ENCODE results near the gene ZNF581. TPM values are rescaled to one million over a fixed set of nuclear protein-coding genes. Genes with fewer than 3 reads are reported as not detected.

Gene ZNF581
- total RNA-seq, 1 experiment from 2014 or later: 65.1 TPM

DNA sequence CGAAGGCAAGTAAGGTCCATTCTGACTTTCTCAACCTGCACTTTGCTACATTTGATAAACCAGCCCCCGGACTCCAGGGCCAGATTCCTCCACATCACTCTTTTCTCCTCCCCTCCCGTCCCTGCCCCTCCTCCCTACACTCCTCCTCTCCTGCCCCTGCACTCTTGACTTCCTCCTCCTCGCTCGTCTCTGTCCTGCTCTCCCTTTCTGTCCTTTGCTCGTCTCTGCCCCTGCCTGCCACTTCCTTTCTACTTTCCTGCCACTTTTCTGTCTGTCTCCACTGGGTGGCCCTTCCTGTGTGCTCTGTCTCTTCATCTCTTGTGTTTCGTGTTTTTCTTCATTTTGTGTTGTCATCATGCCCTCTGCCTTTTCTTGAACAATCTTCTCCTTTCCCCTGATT lies 18.4 kb downstream of the ZNF581 start:
- H3K23me2 ChIP-seq (ENCODE audit: insufficient read length, low read depth, low read length, poor library complexity, severe bottlenecking): no peaks in the 10 kb centered on the region
- no peak overlapping the region for H2BK12ac ChIP-seq (ENCODE audit: insufficient read length, low read depth, low read length)
- no peak overlapping the region for H2BK5ac ChIP-seq (ENCODE audit: insufficient read length, low read length)
- no peaks in the 10 kb centered on the region for H4K20me1 ChIP-seq (ENCODE audit: control insufficient read depth, insufficient read depth, insufficient read length)
- Mint-ChIP-seq H3K36me3 (ENCODE audit: insufficient read depth in 1 of 3, low read depth in 3 of 3) (peaks cover 63 to 83% (median 74%) of the 10 kb centered on the region in 3 experiments), H3K4me1 (peaks cover 12 to 17% of the 10 kb centered on the region in 2 experiments), H3K9me3 (no peaks in the 10 kb centered on the region), H3K27me3 (ENCODE audit: low read depth) (no peaks in the 10 kb centered on the region), H3K27ac (no peak overlapping the region; a peak in 2 of 7 replicates), H3K4me3 (no peak overlapping the region; a peak in 1 of 5 replicates)
- H3K4me1 ChIP-seq (ENCODE audit: insufficient read depth, low read length): peaks cover 3% of the 10 kb centered on the region; the same call in 1 of the 2 replicates
- H4K5ac ChIP-seq (ENCODE audit: insufficient read length, low read depth, low read length): no peak overlapping the region
- no peak overlapping the region for H3K56ac ChIP-seq (ENCODE audit: insufficient read length, low read depth, low read length)
- H4K8ac ChIP-seq (replicated peaks; ENCODE audit: insufficient read length, low read depth, low read length): no peak overlapping the region
- no peak for DNase-seq
- H2AK5ac ChIP-seq (ENCODE audit: insufficient read length, low read length): no peak overlapping the region
- no peaks in the 10 kb centered on the region for H3K27me3 ChIP-seq (ENCODE audit: insufficient read depth, low read length)
- H3K4ac ChIP-seq (ENCODE audit: low read depth, low read length): no peak overlapping the region
- TF ChIP-seq, protein P1, sequence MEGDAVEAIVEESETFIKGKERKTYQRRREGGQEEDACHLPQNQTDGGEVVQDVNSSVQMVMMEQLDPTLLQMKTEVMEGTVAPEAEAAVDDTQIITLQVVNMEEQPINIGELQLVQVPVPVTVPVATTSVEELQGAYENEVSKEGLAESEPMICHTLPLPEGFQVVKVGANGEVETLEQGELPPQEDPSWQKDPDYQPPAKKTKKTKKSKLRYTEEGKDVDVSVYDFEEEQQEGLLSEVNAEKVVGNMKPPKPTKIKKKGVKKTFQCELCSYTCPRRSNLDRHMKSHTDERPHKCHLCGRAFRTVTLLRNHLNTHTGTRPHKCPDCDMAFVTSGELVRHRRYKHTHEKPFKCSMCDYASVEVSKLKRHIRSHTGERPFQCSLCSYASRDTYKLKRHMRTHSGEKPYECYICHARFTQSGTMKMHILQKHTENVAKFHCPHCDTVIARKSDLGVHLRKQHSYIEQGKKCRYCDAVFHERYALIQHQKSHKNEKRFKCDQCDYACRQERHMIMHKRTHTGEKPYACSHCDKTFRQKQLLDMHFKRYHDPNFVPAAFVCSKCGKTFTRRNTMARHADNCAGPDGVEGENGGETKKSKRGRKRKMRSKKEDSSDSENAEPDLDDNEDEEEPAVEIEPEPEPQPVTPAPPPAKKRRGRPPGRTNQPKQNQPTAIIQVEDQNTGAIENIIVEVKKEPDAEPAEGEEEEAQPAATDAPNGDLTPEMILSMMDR (conservative IDR thresholded peaks at IDR 0.05): no peak
- no peak overlapping the region for H2BK20ac ChIP-seq (ENCODE audit: low read depth, low read length, poor library complexity, severe bottlenecking)
- no peak overlapping the region for H4K91ac ChIP-seq (ENCODE audit: insufficient read length, low read depth, low read length)
- no peaks in the 10 kb centered on the region for H3K9me3 ChIP-seq (ENCODE audit: control insufficient read depth, low read depth, low read length)
- no peak overlapping the region for H2BK120ac ChIP-seq (ENCODE audit: low read depth, low read length, poor library complexity, severe bottlenecking)
- no peak overlapping the region for H3K23ac ChIP-seq (ENCODE audit: insufficient read length, low read depth, low read length)
- no peak overlapping the region for H3K27ac ChIP-seq (ENCODE audit: insufficient read length, low read depth, low read length)
- no CpG with 5 or more reads among the region's 7 CpGs for WGBS (ENCODE audit: extremely low coverage, insufficient read length, low lambda C conversion rate)
- H3K79me1 ChIP-seq (ENCODE audit: insufficient read depth, low read depth, low read length, poor library complexity, severe bottlenecking): no peaks in the 10 kb centered on the region
- no peak overlapping the region for H2AFZ ChIP-seq (ENCODE audit: low read length)
- no peak overlapping the region for H3K18ac ChIP-seq (ENCODE audit: insufficient read length, low read depth, low read length)
- H3T11ph ChIP-seq (ENCODE audit: low read length): no peak overlapping the region
- no peak overlapping the region for H3K4me2 ChIP-seq (ENCODE audit: insufficient read depth, insufficient read length, low read length)
- H3K79me2 ChIP-seq (ENCODE audit: insufficient read depth, low read length): peaks cover 38% of the 10 kb centered on the region
- no peak overlapping the region for H2BK15ac ChIP-seq (ENCODE audit: low read depth, low read length)
- no peak overlapping the region for H3K14ac ChIP-seq (ENCODE audit: insufficient read depth, low read length)
- no peak overlapping the region for H3K9ac ChIP-seq (ENCODE audit: extremely low read depth, insufficient read length, low read length)

All from H9 (cell line).